Naive thymus-derived CD4-positive, alpha-beta T cell (primary cell): ENCODE data around the gene PCBP3. TPM values are rescaled to one million over a fixed set of nuclear protein-coding genes. Genes with fewer than 3 reads are reported as not detected.
"Not testable (repeated sequence)": the region's sequence is repeated elsewhere in the genome, so short reads cannot be mapped to it uniquely, and the experiment has no call there.

Source experiments
- ATAC-seq: fragments of 150-1000 bp; cut with Tn5 transposase; 2 replicates; pipeline ENCODE4 v1.10.0; 2021; ENCODE audit warnings: mild to moderate bottlenecking, moderate library complexity
- CTCF ChIA-PET: fragments of 350-600 bp; sonication (Branson Sonifier 250); formaldehyde crosslinking; loops from one replicate; lab custom pipeline; 2021; ENCODE audit warnings: antibody characterized with exemption; lab: Charles Lee
- POLR2A ChIA-PET: fragments of 350-600 bp; sonication (Branson Sonifier 250); formaldehyde crosslinking; loops from one replicate; lab custom pipeline; 2021; ENCODE audit warnings: antibody characterized with exemption, inconsistent platforms; lab: Charles Lee
- DNase-seq, 9 donors: peaks; one replicate each; pipeline versions ENCODE4 v3.0.0 to v3.0.0-alpha.2; 2020 to 2022; ENCODE audit warnings: mixed read lengths in 1 of 9
- H3K27ac ChIP-seq: one replicate; pipeline ENCODE4 v1.7.0; 2013; ENCODE audit warnings: mild to moderate bottlenecking, low read depth, low read length, moderate library complexity
- H3K27me3 ChIP-seq, 2 donors: one replicate each; pipeline ENCODE4 v1.7.0; 2013; ENCODE audit warnings: low read length in 2 of 2, mild to moderate bottlenecking in 2 of 2, moderate library complexity in 2 of 2; ENCODE audit not compliant: control insufficient read depth in 2 of 2, insufficient read depth in 2 of 2
- H3K36me3 ChIP-seq, 3 experiments: 1 replicate in 2 of 3; 2 replicates in 1 of 3; pipeline ENCODE4 v1.7.0; 2013; ENCODE audit warnings: low read length in 3 of 3, mild to moderate bottlenecking in 3 of 3, moderate library complexity in 1 of 3; ENCODE audit not compliant: insufficient read depth in 3 of 3, control insufficient read depth in 2 of 3
- H3K4me1 ChIP-seq, 2 donors: one replicate each; pipeline ENCODE4 v1.7.0; 2013; ENCODE audit warnings: low read length in 2 of 2, mild to moderate bottlenecking in 2 of 2, moderate library complexity in 1 of 2; ENCODE audit not compliant: control insufficient read depth in 2 of 2, insufficient read depth in 2 of 2
- H3K4me3 ChIP-seq: 2 replicates; pipeline ENCODE4 v1.7.0; 2013; ENCODE audit warnings: mild to moderate bottlenecking, low read length
- H3K9me3 ChIP-seq, 3 experiments: 1 replicate in 2 of 3; 2 replicates in 1 of 3; pipeline ENCODE4 v1.7.0; 2013; ENCODE audit warnings: low read length in 3 of 3; ENCODE audit not compliant: control insufficient read depth in 2 of 3
- H3K27ac Mint-ChIP-seq, 9 donors: one replicate each; pipeline ENCODE4 v1.8.0; 2020 to 2022; ENCODE audit warnings: mixed read lengths in 9 of 9, mild to moderate bottlenecking in 8 of 9, moderate library complexity in 5 of 9, inconsistent platforms in 2 of 9
- H3K27me3 Mint-ChIP-seq, 5 donors: one replicate each; pipeline ENCODE4 v1.8.0; 2021 to 2022; ENCODE audit warnings: mixed read lengths in 5 of 5, mild to moderate bottlenecking in 1 of 5
- H3K36me3 Mint-ChIP-seq, 5 donors: one replicate each; pipeline ENCODE4 v1.8.0; 2020 to 2022; ENCODE audit warnings: mixed read lengths in 5 of 5, mild to moderate bottlenecking in 3 of 5, inconsistent platforms in 1 of 5
- H3K4me1 Mint-ChIP-seq, 7 donors: one replicate each; pipeline ENCODE4 v1.8.0; 2020 to 2022; ENCODE audit warnings: mixed read lengths in 7 of 7, mild to moderate bottlenecking in 3 of 7, inconsistent platforms in 1 of 7
- H3K4me3 Mint-ChIP-seq, 10 donors: one replicate each; pipeline ENCODE4 v1.8.0; 2020 to 2022; ENCODE audit warnings: mild to moderate bottlenecking in 10 of 10, mixed read lengths in 10 of 10, moderate library complexity in 6 of 10, inconsistent platforms in 2 of 10
- H3K9me3 Mint-ChIP-seq, 11 donors: one replicate each; pipeline ENCODE4 v1.8.0; 2020 to 2022; ENCODE audit warnings: mixed read lengths in 11 of 11, mild to moderate bottlenecking in 4 of 11, inconsistent platforms in 1 of 11, moderate library complexity in 1 of 11
- intact Hi-C, 2 donors: fragments of 100-400 bp; cut with micrococcal nuclease; formaldehyde crosslinking; loops; one replicate each; pipeline ENCODE4 v1.15.1; 2023
- polyA plus RNA-seq, 2 donors: library from polyadenylated mRNA; unstranded; fragments of 300-500 nt; fragmentation: Illumina TruSeq; gene quantifications; one replicate each; pipeline ENCODE4 v1.2.3, GENCODE V29; 2021
- total RNA-seq, 6 experiments: library from RNA in 5 of 6; stranded (reverse) in 5 of 6; gene quantifications; 1 replicate in 5 of 6; 2 replicates in 1 of 6; pipeline ENCODE4 v1.2.3 and lab custom pipeline; 2021 to 2026

PCBP3 gene
- total and polyA plus RNA-seq, 7 experiments from 2014 or later = 1.2 to 5.2 (median 1.6) TPM

GRCh38 chr21:45617021-45617921 is 26.3 kb upstream of the PCBP3 start:
- POLR2A ChIA-PET = interaction anchor here (0.6 to 1.0 kb wide), 3 partner anchors 25 to 136 kb away, joined by 4 read pairs; no protein-coding TSS in a partner anchor
- no peak overlapping the region for H3K4me3 ChIP-seq
- Mint-ChIP-seq H3K27me3 (peaks cover 0 to 28% (median 0%) of the 10 kb centered on the region in 5 donors), H3K4me3 (peak overlapping the region in 9 of 10 donors; percentile 20 to 91 (median 79)), H3K27ac (peak overlapping the region in 8 of 9 donors; percentile 83 to 100 (median 98)), H3K9me3 (peaks cover 0 to 4% (median 0%) of the 10 kb centered on the region in 11 donors), H3K36me3 (peaks cover 0 to under 1% (median 0%) of the 10 kb centered on the region in 5 donors), H3K4me1 (peaks cover 17 to 52% (median 48%) of the 10 kb centered on the region in 7 donors)
- H3K4me1 ChIP-seq = peaks cover 16 to 41% of the 10 kb centered on the region in 2 donors
- DNase-seq (no peak), ATAC-seq (no peak)
- peak overlapping the region; percentile 95 for H3K27ac ChIP-seq
- CTCF ChIA-PET = no interaction called here
- no peaks in the 10 kb centered on the region for H3K36me3 ChIP-seq
- no peaks in the 10 kb centered on the region for H3K9me3 ChIP-seq
- intact Hi-C loops = no loop called here
- H3K27me3 ChIP-seq = no peaks in the 10 kb centered on the region

- Histone ChIP-seq H3K27ac (peak overlapping the region; percentile 95), H3K4me3 (no peak overlapping the region), H3K27me3 (no peaks in the 10 kb centered on the region), H3K4me1 (peaks cover 16 to 39% of the 10 kb centered on the region in 2 donors), H3K36me3 (no peaks in the 10 kb centered on the region), H3K9me3 (no peaks in the 10 kb centered on the region)
- Mint-ChIP-seq H3K27me3 (peaks cover 0 to 28% (median 0%) of the 10 kb centered on the region in 5 donors), H3K36me3 (no peaks in the 10 kb centered on the region), H3K9me3 (peaks cover 0 to 4% (median 0%) of the 10 kb centered on the region in 11 donors), H3K27ac (peak overlapping the region in 7 of 9 donors; percentile 85 to 100 (median 97)), H3K4me1 (peaks cover 17 to 57% (median 48%) of the 10 kb centered on the region in 7 donors), H3K4me3 (no peak overlapping the region)
- DNase-seq = no peak
- POLR2A ChIA-PET = no interaction called here
- CTCF ChIA-PET = no interaction called here
- intact Hi-C loops = no loop called here
- no peak for ATAC-seq
These were observed 25.2 kb upstream of the PCBP3 start for GRCh38 chr21:45618287-45618686.

GRCh38 chr21:45618846-45619485 is 24.6 kb upstream of the PCBP3 start:
- Mint-ChIP-seq H3K36me3 (no peaks in the 10 kb centered on the region), H3K4me3 (no peak overlapping the region), H3K4me1 (peaks cover 12 to 54% (median 42%) of the 10 kb centered on the region in 7 donors), H3K9me3 (peaks cover 0 to 4% (median 0%) of the 10 kb centered on the region in 11 donors), H3K27me3 (peaks cover 0 to 23% (median 0%) of the 10 kb centered on the region in 5 donors), H3K27ac (peak overlapping the region in 5 of 9 donors; percentile 78 to 100 (median 97))
- DNase-seq (no peak), ATAC-seq (no peak)
- CTCF ChIA-PET = no interaction called here
- intact Hi-C loops = no loop called here
- no peaks in the 10 kb centered on the region for H3K9me3 ChIP-seq
- no peak overlapping the region for H3K27ac ChIP-seq
- POLR2A ChIA-PET = no interaction called here
- H3K4me3 ChIP-seq = no peak overlapping the region
- no peaks in the 10 kb centered on the region for H3K27me3 ChIP-seq
- no peaks in the 10 kb centered on the region for H3K36me3 ChIP-seq
- H3K4me1 ChIP-seq = peaks cover 16 to 32% of the 10 kb centered on the region in 2 donors

GRCh38 chr21:45620201-45620923 is 23.2 kb upstream of the PCBP3 start:
- H3K27ac ChIP-seq = no peak overlapping the region
- POLR2A ChIA-PET = interaction anchor here (1.0 kb wide), 1 partner anchor 25 kb away, joined by 3 read pairs; no protein-coding TSS in a partner anchor
- H3K27ac Mint-ChIP-seq = peak overlapping the region in 1 of 9 donors; percentile 74
- H3K27me3 Mint-ChIP-seq = peaks cover 0 to 25% (median 0%) of the 10 kb centered on the region in 5 donors
- H3K4me3 Mint-ChIP-seq = no peak overlapping the region
- intact Hi-C loops = no loop called here
- peaks cover 7 to 21% of the 10 kb centered on the region in 2 donors for H3K4me1 ChIP-seq
- H3K9me3 ChIP-seq = no peaks in the 10 kb centered on the region
- no peaks in the 10 kb centered on the region for H3K36me3 Mint-ChIP-seq
- DNase-seq (no peak), ATAC-seq (no peak)
- no peaks in the 10 kb centered on the region for H3K36me3 ChIP-seq
- CTCF ChIA-PET = interaction anchor here (0.9 kb wide), 1 partner anchor 73 kb away, joined by 3 read pairs; no protein-coding TSS in a partner anchor
- no peak overlapping the region for H3K4me3 ChIP-seq
- no peaks in the 10 kb centered on the region for H3K27me3 ChIP-seq
- peaks cover 5 to 48% (median 36%) of the 10 kb centered on the region in 7 donors for H3K4me1 Mint-ChIP-seq
- peaks cover 0 to 2% (median 0%) of the 10 kb centered on the region in 11 donors for H3K9me3 Mint-ChIP-seq

GRCh38 chr21:45621435-45622331 is 21.8 kb upstream of the PCBP3 start:
- H3K9me3 ChIP-seq, H3K36me3 Mint-ChIP-seq, H3K27me3 ChIP-seq, intact Hi-C loops, DNase-seq, ATAC-seq, H3K9me3 Mint-ChIP-seq, H3K36me3 ChIP-seq, H3K4me3 ChIP-seq, H3K27ac ChIP-seq, H3K4me3 Mint-ChIP-seq: not testable (repeated sequence)
- ChIA-PET CTCF (interaction anchor here (0.9 kb wide), 1 partner anchor 74 kb away, joined by 3 read pairs; no protein-coding TSS in a partner anchor), POLR2A (interaction anchor here (1.0 kb wide), 1 partner anchor 24 kb away, joined by 3 read pairs; no protein-coding TSS in a partner anchor)
- H3K4me1 ChIP-seq = peaks cover 0 to 11% of the 10 kb centered on the region in 2 donors
- Mint-ChIP-seq H3K4me1 (peaks cover 0 to 35% (median 23%) of the 10 kb centered on the region in 7 donors), H3K27ac (peak overlapping the region in 3 of 9 donors; percentile 18 to 46 (median 32)), H3K27me3 (peaks cover 0 to 21% (median 0%) of the 10 kb centered on the region in 5 donors)
